NK-92 (cell line): ENCODE measurements around the gene AJM1.
"Not testable (repeated sequence)": the region's sequence is repeated elsewhere in the genome, so short reads cannot be mapped to it uniquely, and the experiment has no call there.

Source experiments
- DNase-seq: peaks from one replicate; lab custom pipeline; 2025; ENCODE audit not compliant: unreplicated experiment; lab: John Stamatoyannopoulos, UW

The AJM1 gene

GRCh38 chr9:136843801-136844740 lies 1.8 kb downstream of the AJM1 start:
- not testable (repeated sequence) for DNase-seq

- DNase-seq: no peak
These were observed 2.6 kb downstream of the AJM1 start for GRCh38 chr9:136844761-136845464.

GRCh38 chr9:136845465-136846260 lies 3.4 kb downstream of the AJM1 start:
- no peak for DNase-seq

- DNase-seq: no peak
These were observed 4.3 kb downstream of the AJM1 start for GRCh38 chr9:136846376-136847087.

GRCh38 chr9:136847088-136847825 lies 5.0 kb downstream of the AJM1 start:
- DNase-seq: no peak

- DNase-seq: no peak
These were observed 5.6 kb downstream of the AJM1 start for GRCh38 chr9:136847826-136848392.

GRCh38 chr9:136848393-136849037 lies 6.2 kb downstream of the AJM1 start:
- no peak for DNase-seq

GRCh38 chr9:136849038-136849959 lies 7.0 kb downstream of the AJM1 start, which contains the start of gene PHPT1:
Gene PHPT1, plus strand, starts transcription at chr9:136849409. Its CDS starts 22 bp downstream, at chr9:136849431.
- peak; percentile 53 for DNase-seq

GRCh38 chr9:136849960-136850865 lies 7.9 kb downstream of the AJM1 start:
- no peak for DNase-seq

GRCh38 chr9:136850866-136851775 lies 8.8 kb downstream of the AJM1 start:
- no peak for DNase-seq

GRCh38 chr9:136851941-136852663 lies 9.8 kb downstream of the AJM1 start, which contains the start of gene MAMDC4:
Gene MAMDC4, plus strand, starts transcription at chr9:136852346. Its CDS starts 71 bp downstream, at chr9:136852417.
- DNase-seq: no peak

- DNase-seq: no peak
These were observed 10.7 kb downstream of the AJM1 start for GRCh38 chr9:136852664-136853595.

- no peak for DNase-seq
These were observed 11.4 kb downstream of the AJM1 start for GRCh38 chr9:136853596-136854112.
